Peyer's patch (tissue), 4 donors: Measurements from ENCODE around the gene BCO1. TPM values are rescaled to one million over a fixed set of nuclear protein-coding genes. Genes with fewer than 3 reads are reported as not detected.

Experiments used
- DNase-seq, 3 donors: peaks; one replicate each; pipeline ENCODE4 v3.0.0-alpha.2; 2017 to 2019
- H3K27ac ChIP-seq, 4 donors: fragments of 200-600 bp; sonication (generic); one replicate each; pipeline ENCODE4 v1.5.1; 2016 to 2019
- H3K27me3 ChIP-seq, 2 donors: fragments of 200-600 bp; sonication (generic); one replicate each; pipeline ENCODE4 v1.5.1; 2019
- H3K36me3 ChIP-seq, 3 donors: fragments of 200-600 bp; sonication (generic); one replicate each; pipeline ENCODE4 v1.5.1; 2016 to 2019
- H3K4me1 ChIP-seq, 4 donors: fragments of 200-600 bp; sonication (generic); one replicate each; pipeline ENCODE4 v1.5.1; 2016 to 2019
- H3K4me3 ChIP-seq, 4 donors: fragments of 200-600 bp; sonication (generic); 1 replicate in 3 of 4; 2 replicates in 1 of 4; pipeline ENCODE4 v1.5.1; 2016 to 2019; ENCODE audit warnings: mild to moderate bottlenecking in 1 of 4
- H3K9me3 ChIP-seq, 4 donors: fragments of 200-600 bp; sonication (generic); one replicate each; pipeline ENCODE4 v1.5.1; 2016 to 2019; ENCODE audit warnings: mild to moderate bottlenecking in 1 of 4
- CTCF ChIP-seq, 6 experiments: fragments of 450-650 bp in 4 of 6; fragments of 200-600 bp in 2 of 6; sonication (generic) in 1 of 6; IDR thresholded peaks; one replicate each; pipeline ENCODE4 v1.5.1; 2017 to 2019; ENCODE audit warnings: antibody characterized with exemption in 6 of 6, mild to moderate bottlenecking in 3 of 6, moderate library complexity in 1 of 6
- POLR2A ChIP-seq, 2 donors: fragments of 450-650 bp; IDR thresholded peaks; one replicate each; pipeline ENCODE4 v1.5.1; 2017; ENCODE audit warnings: antibody characterized with exemption in 2 of 2, mild to moderate bottlenecking in 2 of 2, moderate library complexity in 2 of 2
- total RNA-seq, 4 donors: library from RNA; depleted of rRNA; stranded (reverse); fragments of >200 nt; gene quantifications; one replicate each; pipeline ENCODE4 v1.1.0, GENCODE V29; 2016

The BCO1 gene
- total RNA-seq, 4 donors from 2014 or later: 7.9 to 16.0 (median 12.3) TPM

GRCh38 chr16:81277541-81278080 lies 39.1 kb downstream of the BCO1 start:
- no peak for DNase-seq
- H3K27me3 ChIP-seq: no peaks in the 10 kb centered on the region
- no peak overlapping the region for H3K4me3 ChIP-seq
- H3K9me3 ChIP-seq: no peaks in the 10 kb centered on the region
- peaks cover 0 to 30% (median 1%) of the 10 kb centered on the region in 4 donors for H3K4me1 ChIP-seq
- TF ChIP-seq POLR2A (IDR thresholded peaks at IDR 0.05): no peak
- H3K27ac ChIP-seq: no peak overlapping the region
- H3K36me3 ChIP-seq: no peaks in the 10 kb centered on the region

GRCh38 chr16:81278526-81278925 lies 40.0 kb downstream of the BCO1 start:
- Histone ChIP-seq H3K4me3 (no peak overlapping the region), H3K36me3 (no peaks in the 10 kb centered on the region), H3K9me3 (no peaks in the 10 kb centered on the region), H3K27ac (no peak overlapping the region), H3K27me3 (no peaks in the 10 kb centered on the region), H3K4me1 (peaks cover 0 to 22% (median 1%) of the 10 kb centered on the region in 4 donors)
- no peak for DNase-seq
- TF ChIP-seq POLR2A (IDR thresholded peaks at IDR 0.05) (no peak), CTCF (IDR thresholded peaks at IDR 0.05) (no peak)

GRCh38 chr16:81279392-81279791 lies 40.9 kb downstream of the BCO1 start:
- Histone ChIP-seq H3K27ac (no peak overlapping the region), H3K4me1 (peaks cover 0 to 18% (median 0%) of the 10 kb centered on the region in 4 donors), H3K4me3 (no peak overlapping the region), H3K36me3 (no peaks in the 10 kb centered on the region), H3K9me3 (no peaks in the 10 kb centered on the region), H3K27me3 (no peaks in the 10 kb centered on the region)
- DNase-seq: no peak
- no peak for TF ChIP-seq POLR2A (IDR thresholded peaks at IDR 0.05)
- TF ChIP-seq CTCF (IDR thresholded peaks at IDR 0.05): no peak

GRCh38 chr16:81280393-81280792 lies 41.9 kb downstream of the BCO1 start:
- no peaks in the 10 kb centered on the region for H3K9me3 ChIP-seq
- DNase-seq: no peak
- H3K27ac ChIP-seq: no peak overlapping the region
- TF ChIP-seq CTCF (IDR thresholded peaks at IDR 0.05) (no peak), POLR2A (IDR thresholded peaks at IDR 0.05) (no peak)
- H3K36me3 ChIP-seq: no peaks in the 10 kb centered on the region
- no peaks in the 10 kb centered on the region for H3K27me3 ChIP-seq
- H3K4me1 ChIP-seq: peaks cover 0 to 8% (median 0%) of the 10 kb centered on the region in 4 donors
- no peak overlapping the region for H3K4me3 ChIP-seq

- no peaks in the 10 kb centered on the region for H3K9me3 ChIP-seq
- TF ChIP-seq POLR2A (IDR thresholded peaks at IDR 0.05): no peak
- no peak for TF ChIP-seq CTCF (IDR thresholded peaks at IDR 0.05)
- H3K4me1 ChIP-seq: no peaks in the 10 kb centered on the region
- H3K36me3 ChIP-seq: no peaks in the 10 kb centered on the region
- H3K4me3 ChIP-seq: no peak overlapping the region
- DNase-seq: no peak
- H3K27ac ChIP-seq: no peak overlapping the region
- no peaks in the 10 kb centered on the region for H3K27me3 ChIP-seq
These were observed 44.6 kb downstream of the BCO1 start for GRCh38 chr16:81283044-81283443.

GRCh38 chr16:81284995-81285600 lies 46.6 kb downstream of the BCO1 start:
- Histone ChIP-seq H3K36me3 (no peaks in the 10 kb centered on the region), H3K9me3 (no peaks in the 10 kb centered on the region), H3K27ac (no peak overlapping the region), H3K27me3 (no peaks in the 10 kb centered on the region), H3K4me1 (no peaks in the 10 kb centered on the region), H3K4me3 (no peak overlapping the region)
- TF ChIP-seq POLR2A (IDR thresholded peaks at IDR 0.05) (no peak), CTCF (IDR thresholded peaks at IDR 0.05) (no peak)
- DNase-seq: no peak
